PC-9 (cell line): ENCODE measurements around the gene ATP12A. TPM values are rescaled to one million over a fixed set of nuclear protein-coding genes. Genes with fewer than 3 reads are reported as not detected.

Experiments used
- BruUV-seq: library from RNA; stranded (reverse); fragments of 400-500 nt; replicated peaks from 2 replicates; lab custom pipeline; 2021; lab: Mats Ljungman, UMichigan
- CTCF ChIA-PET: fragments of 300-600 bp; sonication (Branson Sonifier 250); formaldehyde crosslinking; loops from one replicate; lab custom pipeline; 2022; ENCODE audit warnings: antibody characterized with exemption; lab: Charles Lee
- POLR2A ChIA-PET: fragments of 300-600 bp; sonication (Branson Sonifier 250); formaldehyde crosslinking; loops from one replicate; lab custom pipeline; 2022; ENCODE audit warnings: antibody characterized with exemption; ENCODE audit not compliant: unreplicated experiment; lab: Charles Lee
- DNase-seq, 2 experiments: peaks; one replicate each; pipeline versions ENCODE4 v3.0.0 to v3.0.0-alpha.2; 2015 to 2022; ENCODE audit warnings: mixed read lengths in 1 of 2
- H2AFZ ChIP-seq: fragments of 200-600 bp; sonication (generic); 2 replicates; pipeline ENCODE4 v1.8.1; 2017; ENCODE audit warnings: antibody characterized with exemption
- H3F3A ChIP-seq: fragments of 200-600 bp; sonication (generic); 2 replicates; pipeline ENCODE4 v1.8.1; 2017; ENCODE audit warnings: antibody characterized with exemption, mild to moderate bottlenecking, low read depth; ENCODE audit not compliant: insufficient read depth
- H3K27ac ChIP-seq: fragments of 200-600 bp; sonication (generic); 2 replicates; pipeline ENCODE4 v1.6.1; 2016; ENCODE audit warnings: mixed run types
- H3K27me3 ChIP-seq: fragments of 200-600 bp; sonication (generic); 2 replicates; pipeline ENCODE4 v1.6.1; 2016; ENCODE audit warnings: low read depth, mixed run types; ENCODE audit not compliant: insufficient read depth
- H3K36me3 ChIP-seq: fragments of 200-600 bp; sonication (generic); 2 replicates; pipeline ENCODE4 v1.6.1; 2016; ENCODE audit warnings: low read depth, mixed run types
- H3K4me1 ChIP-seq: fragments of 200-600 bp; sonication (generic); replicated peaks from 2 replicates; pipeline ENCODE4 v1.6.1; 2016; ENCODE audit warnings: mixed run types; ENCODE audit not compliant: insufficient read depth
- H3K4me2 ChIP-seq: fragments of 200-600 bp; sonication (generic); 2 replicates; pipeline ENCODE4 v1.6.1; 2017; ENCODE audit warnings: mixed run types
- H3K4me3 ChIP-seq: fragments of 200-600 bp; sonication (generic); 2 replicates; pipeline ENCODE4 v1.6.1; 2016; ENCODE audit warnings: mixed run types
- H3K79me2 ChIP-seq: fragments of 200-600 bp; sonication (generic); 2 replicates; pipeline ENCODE4 v1.6.1; 2017; ENCODE audit warnings: low read depth, mixed run types
- H3K9me2 ChIP-seq: fragments of 200-600 bp; sonication (generic); 2 replicates; pipeline ENCODE4 v1.8.1; 2017; ENCODE audit warnings: mild to moderate bottlenecking; ENCODE audit not compliant: insufficient read depth
- H3K9me3 ChIP-seq: fragments of 200-600 bp; sonication (generic); 2 replicates; pipeline ENCODE4 v1.8.1; 2016; ENCODE audit warnings: low read depth; ENCODE audit not compliant: insufficient read depth
- H4K20me1 ChIP-seq: fragments of 200-600 bp; sonication (generic); 2 replicates; pipeline ENCODE4 v1.8.1; 2017; ENCODE audit not compliant: insufficient read depth
- CTCF ChIP-seq: fragments of 200-600 bp; sonication (generic); conservative IDR thresholded peaks from 2 replicates; pipeline ENCODE4 v1.6.1; 2017; ENCODE audit warnings: mixed run types, antibody characterized with exemption, mild to moderate bottlenecking, moderate library complexity
- EZH2 ChIP-seq: fragments of 200-600 bp; sonication (generic); IDR thresholded peaks from 2 replicates; pipeline ENCODE4 v1.8.0; 2017; ENCODE audit warnings: antibody characterized with exemption, low read depth
- intact Hi-C: fragments of 100-400 bp; cut with micrococcal nuclease; formaldehyde crosslinking; loops from one replicate; pipeline ENCODE4 v1.10.0; 2022; ENCODE audit not compliant: unreplicated experiment
- total RNA-seq: library from RNA; stranded (reverse); gene quantifications from 2 replicates; pipeline ENCODE4 v1.2.3, GENCODE V29; 2021

The ATP12A gene
- total RNA-seq, 1 experiment from 2014 or later = 0.09 TPM

GRCh38 chr13:24632382-24633121 lies 47.7 kb upstream of the ATP12A start:
- no peak for DNase-seq
- Histone ChIP-seq H3K4me1 (peaks cover 10% of the 10 kb centered on the region), H3K4me2 (no peak overlapping the region), H3K36me3 (no peaks in the 10 kb centered on the region), H3K79me2 (no peaks in the 10 kb centered on the region), H2AFZ (no peak overlapping the region), H4K20me1 (no peaks in the 10 kb centered on the region), H3K27ac (no peak overlapping the region), H3F3A (no peaks in the 10 kb centered on the region), H3K27me3 (no peaks in the 10 kb centered on the region), H3K4me3 (no peak overlapping the region), H3K9me3 (no peaks in the 10 kb centered on the region), H3K9me2 (no peaks in the 10 kb centered on the region)
- TF ChIP-seq CTCF (no peak), EZH2 (no peak)
- intact Hi-C loops = no loop called here
- CTCF ChIA-PET = no interaction called here
- BruUV-seq = no TSS peak
- POLR2A ChIA-PET = no interaction called here

DNA sequence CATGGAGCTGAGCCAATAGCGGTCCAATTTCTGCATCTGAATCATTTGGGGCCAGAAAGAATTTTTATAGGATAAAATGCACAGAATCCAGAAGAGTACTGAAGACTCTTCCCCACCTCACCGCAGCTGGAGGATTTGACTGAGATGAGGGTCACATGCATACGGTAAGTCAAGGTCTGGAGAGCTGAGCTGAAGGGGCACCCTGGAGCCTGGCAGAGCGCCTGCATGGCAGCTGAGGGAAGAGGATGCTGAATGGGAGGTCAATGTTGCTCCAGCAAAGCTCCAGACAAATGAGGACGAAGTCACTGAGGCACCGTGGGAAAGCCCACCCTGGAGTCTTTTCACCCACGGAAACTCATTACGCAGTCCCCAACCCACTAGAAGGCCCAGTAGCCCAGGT lies 43.4 kb upstream of the ATP12A start:
- H3K79me2 ChIP-seq = no peaks in the 10 kb centered on the region
- H2AFZ ChIP-seq = no peak overlapping the region
- H3F3A ChIP-seq = no peaks in the 10 kb centered on the region
- no peaks in the 10 kb centered on the region for H3K36me3 ChIP-seq
- ChIA-PET POLR2A (no interaction called here), CTCF (no interaction called here)
- no peak for DNase-seq
- H3K27ac ChIP-seq = no peak overlapping the region
- H3K9me2 ChIP-seq = no peaks in the 10 kb centered on the region
- no peak for TF ChIP-seq EZH2
- no peak for TF ChIP-seq CTCF
- H4K20me1 ChIP-seq = no peaks in the 10 kb centered on the region
- H3K27me3 ChIP-seq = no peaks in the 10 kb centered on the region
- no peak overlapping the region for H3K4me3 ChIP-seq
- H3K4me2 ChIP-seq = no peak overlapping the region
- intact Hi-C loops = no loop called here
- BruUV-seq = no TSS peak
- no peaks in the 10 kb centered on the region for H3K9me3 ChIP-seq
- no peaks in the 10 kb centered on the region for H3K4me1 ChIP-seq

- no peaks in the 10 kb centered on the region; the same call in 1 of the 2 replicates for H3K9me2 ChIP-seq
- no TSS peak for BruUV-seq
- H3K27ac ChIP-seq = no peak overlapping the region
- TF ChIP-seq CTCF (no peak), EZH2 (no peak)
- H2AFZ ChIP-seq = no peak overlapping the region
- no peaks in the 10 kb centered on the region for H3K79me2 ChIP-seq
- no peaks in the 10 kb centered on the region for H3K36me3 ChIP-seq
- no peak overlapping the region for H3K4me3 ChIP-seq
- POLR2A ChIA-PET = no interaction called here
- H3K27me3 ChIP-seq = no peaks in the 10 kb centered on the region
- no peak for DNase-seq
- no peak overlapping the region for H3K4me2 ChIP-seq
- no peaks in the 10 kb centered on the region for H3F3A ChIP-seq
- H4K20me1 ChIP-seq = no peaks in the 10 kb centered on the region
- no peaks in the 10 kb centered on the region for H3K4me1 ChIP-seq
- CTCF ChIA-PET = no interaction called here
- no peaks in the 10 kb centered on the region for H3K9me3 ChIP-seq
- intact Hi-C loops = no loop called here
Measured at GRCh38 chr13:24638096-24638495, 42.1 kb upstream of the ATP12A start.
